Measurements from ENCODE around the gene DGCR2.
"Not testable (repeated sequence)": the region's sequence is repeated elsewhere in the genome, so short reads cannot be mapped to it uniquely, and the experiment has no call there.

The DGCR2 gene

GRCh38 chr22:19084586-19084985, 37.6 kb downstream of the DGCR2 start:
- DNase-seq (ENCODE audit: extremely low read depth in 1 of 2, low read depth in 1 of 2), result not testable (repeated sequence)

GRCh38 chr22:19084126-19084525, 38.1 kb downstream of the DGCR2 start:
- not testable (repeated sequence) for DNase-seq (ENCODE audit: extremely low read depth in 1 of 2, low read depth in 1 of 2)

GRCh38 chr22:19082793-19083192, 39.4 kb downstream of the DGCR2 start:
- no peak for DNase-seq (ENCODE audit: extremely low read depth in 1 of 2, low read depth in 1 of 2)

GRCh38 chr22:19082101-19082500, 40.1 kb downstream of the DGCR2 start:
- DNase-seq (ENCODE audit: extremely low read depth in 1 of 2, low read depth in 1 of 2), result no peak

GRCh38 chr22:19081351-19081750, 40.9 kb downstream of the DGCR2 start:
- no peak for DNase-seq (ENCODE audit: extremely low read depth in 1 of 2, low read depth in 1 of 2)

GRCh38 chr22:19080853-19081252, 41.4 kb downstream of the DGCR2 start:
- DNase-seq (ENCODE audit: extremely low read depth in 1 of 2, low read depth in 1 of 2), result no peak

GRCh38 chr22:19079691-19080090, 42.5 kb downstream of the DGCR2 start:
- no peak for DNase-seq (ENCODE audit: extremely low read depth in 1 of 2, low read depth in 1 of 2)

- no peak for DNase-seq (ENCODE audit: extremely low read depth in 1 of 2, low read depth in 1 of 2)
Observed at GRCh38 chr22:19075404-19075803, 46.8 kb downstream of the DGCR2 start.

GRCh38 chr22:19072853-19073252, 49.4 kb downstream of the DGCR2 start:
- DNase-seq (ENCODE audit: extremely low read depth in 1 of 2, low read depth in 1 of 2), result not testable (repeated sequence)

- no peak for DNase-seq (ENCODE audit: extremely low read depth in 1 of 2, low read depth in 1 of 2)
Observed at GRCh38 chr22:19070397-19071169, 51.6 kb downstream of the DGCR2 start.

- DNase-seq (ENCODE audit: extremely low read depth in 1 of 2, low read depth in 1 of 2), result no peak
Observed at GRCh38 chr22:19069451-19069850, 52.8 kb downstream of the DGCR2 start.

- no peak for DNase-seq (ENCODE audit: extremely low read depth in 1 of 2, low read depth in 1 of 2)
Observed at GRCh38 chr22:19068784-19069271, 53.4 kb downstream of the DGCR2 start.

GRCh38 chr22:19067696-19068348, 54.4 kb downstream of the DGCR2 start:
- DNase-seq (ENCODE audit: extremely low read depth in 1 of 2, low read depth in 1 of 2), result no peak

- no peak for DNase-seq (ENCODE audit: extremely low read depth in 1 of 2, low read depth in 1 of 2)
Observed at GRCh38 chr22:19066531-19067271, 55.5 kb downstream of the DGCR2 start.

- no peak for DNase-seq (ENCODE audit: extremely low read depth in 1 of 2, low read depth in 1 of 2)
Observed at GRCh38 chr22:19065929-19066328, 56.3 kb downstream of the DGCR2 start.

- DNase-seq (ENCODE audit: extremely low read depth in 1 of 2, low read depth in 1 of 2), result no peak
Observed at GRCh38 chr22:19065298-19065859, 56.8 kb downstream of the DGCR2 start.

GRCh38 chr22:19064354-19065054, 57.7 kb downstream of the DGCR2 start:
- DNase-seq (ENCODE audit: extremely low read depth in 1 of 2, low read depth in 1 of 2), result no peak

- DNase-seq (ENCODE audit: extremely low read depth in 1 of 2, low read depth in 1 of 2), result no peak
Observed at GRCh38 chr22:19063581-19064353, 58.4 kb downstream of the DGCR2 start.

- DNase-seq (ENCODE audit: extremely low read depth in 1 of 2, low read depth in 1 of 2), result no peak
Observed at GRCh38 chr22:19062943-19063308, 59.3 kb downstream of the DGCR2 start.

Measured in activated CD8-positive, alpha-beta memory T cell treated with anti-CD3 and anti-CD28 coated beads for 1 hour (primary cell).